ENCODE results near the gene HAPLN1. TPM values are rescaled to one million over a fixed set of nuclear protein-coding genes. Genes with fewer than 3 reads are reported as not detected.

The HAPLN1 gene
- polyA plus RNA-seq, 2 of the 4 experiments (the other 2 are of a cell fraction) = not detected

DNA sequence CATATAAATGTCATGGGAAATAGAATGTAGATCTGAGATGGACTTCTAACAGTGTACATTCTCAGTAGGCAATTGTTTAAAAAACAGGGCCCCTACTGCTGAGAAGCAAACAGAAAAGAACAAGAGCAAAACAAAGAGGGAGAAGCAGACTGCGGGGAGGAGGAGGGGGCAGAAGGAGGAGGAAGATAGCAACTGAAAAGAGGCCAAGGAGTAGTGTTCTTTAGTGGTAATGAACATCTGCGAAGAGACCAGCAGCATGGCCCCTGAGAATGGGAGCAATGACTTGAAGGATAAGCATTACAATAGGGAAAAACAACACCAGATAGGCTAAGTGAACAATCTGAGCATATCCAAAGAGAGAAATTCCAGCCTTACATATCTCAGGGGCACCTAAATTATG lies 36.8 kb downstream of the HAPLN1 start:
- FAIRE-seq (no peak), ATAC-seq (no peak), DNase-seq (ENCODE audit: low read depth in 1 of 2, low spot score in 1 of 2) (no peak)
- CTCF ChIA-PET = no interaction called here
- Histone ChIP-seq H3K9me3 (no peaks in the 10 kb centered on the region), H3K4me2 (no peak overlapping the region), H3K27ac (no peak overlapping the region), H3K4me1 (no peaks in the 10 kb centered on the region), H3K4me3 (no peak overlapping the region)
- 11% methylated on average over 2 of the region's 2 CpGs for WGBS (ENCODE audit: missing lambda C conversion rate)
- POLR2A ChIA-PET = no interaction called here
- TF ChIP-seq TFCP2L1 (CRISPR knock-in tag; IDR thresholded peaks at IDR 0.05) (no peak), POLR2AphosphoS2 (conservative IDR thresholded peaks at IDR 0.05; ENCODE audit: low read length) (no peak), MYC (IDR thresholded peaks at IDR 0.05; ENCODE audit: borderline replicate concordance, low read length) (no peak), HOXB5 (CRISPR knock-in tag; IDR thresholded peaks at IDR 0.05) (no peak), HOXA7 (CRISPR knock-in tag; IDR thresholded peaks at IDR 0.05) (no peak)

DNA sequence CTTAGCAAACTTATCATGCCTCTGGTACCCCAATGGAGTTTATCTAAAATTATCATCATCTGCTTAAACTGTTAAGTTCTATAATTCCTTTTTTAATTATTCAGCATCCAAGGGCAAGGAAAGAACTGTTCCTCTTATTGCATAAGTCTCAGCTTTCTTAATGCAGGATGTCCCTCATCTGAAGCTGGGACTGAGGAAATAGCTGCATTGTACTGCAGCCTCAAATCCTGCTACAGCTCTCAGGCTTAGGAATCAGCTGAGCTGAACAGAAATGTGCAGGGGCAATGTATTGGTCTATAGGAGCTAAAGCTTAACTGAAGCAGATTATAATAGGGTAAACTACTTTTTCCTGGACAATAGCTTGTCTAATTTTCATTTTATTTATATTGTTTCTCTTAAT lies 48.0 kb downstream of the HAPLN1 start:
- FAIRE-seq (no peak), DNase-seq (ENCODE audit: low read depth in 1 of 2, low spot score in 1 of 2) (no peak), ATAC-seq (no peak)
- POLR2A ChIA-PET = no interaction called here
- Histone ChIP-seq H3K4me3 (no peak overlapping the region), H3K4me2 (no peak overlapping the region), H3K4me1 (no peaks in the 10 kb centered on the region), H3K27ac (no peak overlapping the region), H3K9me3 (no peaks in the 10 kb centered on the region)
- CTCF ChIA-PET = interaction anchor here (0.6 to 0.7 kb wide), 2 partner anchors 572 to 1321 kb away, joined by 3 read pairs; no protein-coding TSS in a partner anchor
- TF ChIP-seq FOXS1 (CRISPR knock-in tag; IDR thresholded peaks at IDR 0.05) (no peak), RARB (CRISPR knock-in tag; IDR thresholded peaks at IDR 0.05) (no peak), EHF (CRISPR knock-in tag; IDR thresholded peaks at IDR 0.05) (no peak), FOSL2 (IDR thresholded peaks at IDR 0.05) (no peak), FOSL2 (CRISPR knock-in tag; IDR thresholded peaks at IDR 0.05) (no peak)
- TF ChIP-seq, protein P1, sequence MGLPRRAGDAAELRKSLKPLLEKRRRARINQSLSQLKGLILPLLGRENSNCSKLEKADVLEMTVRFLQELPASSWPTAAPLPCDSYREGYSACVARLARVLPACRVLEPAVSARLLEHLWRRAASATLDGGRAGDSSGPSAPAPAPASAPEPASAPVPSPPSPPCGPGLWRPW (IDR thresholded peaks at IDR 0.05) = no peak

DNA sequence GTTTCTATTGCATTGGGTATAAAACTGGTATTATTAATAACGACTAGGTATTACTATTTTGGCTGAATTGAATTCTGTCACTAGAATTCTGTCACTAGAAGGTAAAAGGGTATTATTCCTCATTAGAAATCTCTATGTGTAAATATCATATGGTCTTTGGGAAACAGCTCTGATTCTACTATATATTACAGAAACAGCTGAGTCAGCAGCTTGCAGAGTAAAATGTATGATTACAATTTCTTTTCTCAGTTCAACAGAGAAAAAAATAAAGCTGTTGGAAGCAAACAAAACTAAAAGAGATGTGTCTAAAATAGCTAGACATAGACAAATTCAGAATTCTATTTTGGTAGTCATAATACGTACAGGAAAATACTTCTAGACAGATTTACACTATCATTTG lies 48.5 kb downstream of the HAPLN1 start:
- H3K4me2 ChIP-seq = no peak overlapping the region
- FAIRE-seq (no peak), ATAC-seq (no peak), DNase-seq (ENCODE audit: low read depth in 1 of 2, low spot score in 1 of 2) (no peak)
- TF ChIP-seq, protein P2, sequence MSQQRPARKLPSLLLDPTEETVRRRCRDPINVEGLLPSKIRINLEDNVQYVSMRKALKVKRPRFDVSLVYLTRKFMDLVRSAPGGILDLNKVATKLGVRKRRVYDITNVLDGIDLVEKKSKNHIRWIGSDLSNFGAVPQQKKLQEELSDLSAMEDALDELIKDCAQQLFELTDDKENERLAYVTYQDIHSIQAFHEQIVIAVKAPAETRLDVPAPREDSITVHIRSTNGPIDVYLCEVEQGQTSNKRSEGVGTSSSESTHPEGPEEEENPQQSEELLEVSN (IDR thresholded peaks at IDR 0.05; ENCODE audit: borderline replicate concordance, low read depth) = no peak
- TF ChIP-seq MAFK (IDR thresholded peaks at IDR 0.05; ENCODE audit: partially characterized antibody) = peak; percentile 98
- POLR2A ChIA-PET = no interaction called here
- H3K9me3 ChIP-seq = no peaks in the 10 kb centered on the region
- no peak overlapping the region for H3K27ac ChIP-seq
- H3K4me3 ChIP-seq = no peak overlapping the region
- H3K4me1 ChIP-seq = no peaks in the 10 kb centered on the region
- CTCF ChIA-PET = interaction anchor here (0.6 kb wide), 1 partner anchor 572 kb away, joined by 3 read pairs; no protein-coding TSS in a partner anchor
- WGBS (ENCODE audit: missing lambda C conversion rate) = 39% methylated on average over 2 of the region's 2 CpGs

DNA sequence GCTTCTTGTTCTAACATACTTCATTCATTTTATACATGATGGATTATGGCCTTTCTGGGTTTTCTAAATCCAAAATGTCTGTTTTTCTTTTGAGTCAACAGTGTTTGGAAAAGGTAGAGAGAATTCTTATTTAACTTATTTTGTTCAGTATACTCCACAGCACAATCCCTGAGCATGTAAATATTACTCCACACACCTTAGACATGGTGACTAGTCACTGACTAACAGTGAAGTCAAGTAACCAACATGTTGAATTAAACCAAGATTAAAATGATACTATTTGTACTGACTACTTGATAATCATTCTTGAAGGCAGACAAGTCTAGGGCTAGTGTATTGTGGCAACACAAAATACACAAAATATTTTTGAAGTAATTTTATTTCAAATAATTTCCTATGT lies 55.0 kb downstream of the HAPLN1 start:
- CTCF ChIA-PET = no interaction called here
- DNase-seq (ENCODE audit: low read depth in 1 of 2, low spot score in 1 of 2) = no peak
- Histone ChIP-seq H3K27ac (no peak overlapping the region), H3K9me3 (no peaks in the 10 kb centered on the region), H3K4me1 (no peaks in the 10 kb centered on the region), H3K4me2 (no peak overlapping the region), H3K4me3 (no peak overlapping the region)
- no peak for ATAC-seq
- POLR2A ChIA-PET = no interaction called here
- FAIRE-seq = no peak
- TF ChIP-seq, protein P1 (IDR thresholded peaks at IDR 0.05) = no peak
- TF ChIP-seq RFX5 (IDR thresholded peaks at IDR 0.05) (no peak), HOXB13 (CRISPR knock-in tag; IDR thresholded peaks at IDR 0.05; ENCODE audit: low read depth) (no peak), CBX2 (IDR thresholded peaks at IDR 0.05; ENCODE audit: borderline replicate concordance, low read depth) (no peak), NR3C1 (IDR thresholded peaks at IDR 0.05) (no peak), MAZ (IDR thresholded peaks at IDR 0.05; ENCODE audit: borderline replicate concordance, low read depth, low read length) (no peak), FOSB (CRISPR knock-in tag; IDR thresholded peaks at IDR 0.05) (no peak), CEBPB (IDR thresholded peaks at IDR 0.05) (no peak), TP53 (CRISPR knock-in tag; IDR thresholded peaks at IDR 0.05) (no peak), MAFK (IDR thresholded peaks at IDR 0.05; ENCODE audit: partially characterized antibody) (no peak), RNF2 (IDR thresholded peaks at IDR 0.05; ENCODE audit: borderline replicate concordance, low read depth) (no peak), POLR2AphosphoS2 (conservative IDR thresholded peaks at IDR 0.05; ENCODE audit: low read length) (no peak), POLR2A (IDR thresholded peaks at IDR 0.05; ENCODE audit: low read length) (no peak), KDM1A (IDR thresholded peaks at IDR 0.05; ENCODE audit: low read depth) (no peak), CHD4 (IDR thresholded peaks at IDR 0.05; ENCODE audit: borderline replicate concordance) (no peak), JUN (IDR thresholded peaks at IDR 0.05) (no peak), ZFP36 (IDR thresholded peaks at IDR 0.05; ENCODE audit: borderline replicate concordance, partially characterized antibody) (no peak)
- TF ChIP-seq, protein P3, sequence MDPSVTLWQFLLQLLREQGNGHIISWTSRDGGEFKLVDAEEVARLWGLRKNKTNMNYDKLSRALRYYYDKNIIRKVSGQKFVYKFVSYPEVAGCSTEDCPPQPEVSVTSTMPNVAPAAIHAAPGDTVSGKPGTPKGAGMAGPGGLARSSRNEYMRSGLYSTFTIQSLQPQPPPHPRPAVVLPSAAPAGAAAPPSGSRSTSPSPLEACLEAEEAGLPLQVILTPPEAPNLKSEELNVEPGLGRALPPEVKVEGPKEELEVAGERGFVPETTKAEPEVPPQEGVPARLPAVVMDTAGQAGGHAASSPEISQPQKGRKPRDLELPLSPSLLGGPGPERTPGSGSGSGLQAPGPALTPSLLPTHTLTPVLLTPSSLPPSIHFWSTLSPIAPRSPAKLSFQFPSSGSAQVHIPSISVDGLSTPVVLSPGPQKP (IDR thresholded peaks at IDR 0.05; ENCODE audit: low read depth, low read length) = no peak

Measured in A549 (cell line).